Thoracic aorta (tissue), 2 donors: ENCODE measurements around the gene SLC6A11. TPM values are rescaled to one million over a fixed set of nuclear protein-coding genes. Genes with fewer than 3 reads are reported as not detected.

Source experiments
- ATAC-seq: fragments of 150-250 bp; one replicate; pipeline ENCODE4 v1.8.0; 2017; ENCODE audit warnings: low read depth; ENCODE audit not compliant: insufficient number of reproducible peaks, low FRiP score
- DNase-seq: peaks from one replicate; pipeline ENCODE4 v3.0.0-alpha.2; 2020; ENCODE audit warnings: low spot score
- H3K27ac ChIP-seq, 2 donors: fragments of 200-600 bp; sonication (generic); 1 replicate in 1 of 2; 2 replicates in 1 of 2; pipeline ENCODE4 v1.5.1; 2016; ENCODE audit warnings: mild to moderate bottlenecking in 2 of 2, moderate library complexity in 2 of 2
- H3K27me3 ChIP-seq: fragments of 200-600 bp; sonication (generic); replicated peaks from 2 replicates; pipeline ENCODE4 v1.6.0; 2016; ENCODE audit warnings: mild to moderate bottlenecking; ENCODE audit not compliant: insufficient read depth
- H3K36me3 ChIP-seq: fragments of 200-600 bp; sonication (generic); one replicate; pipeline ENCODE4 v1.5.1; 2016
- H3K4me1 ChIP-seq, 2 donors: fragments of 200-600 bp; sonication (generic); 1 replicate in 1 of 2; 2 replicates in 1 of 2; pipeline versions ENCODE4 v1.5.1 to v1.6.0; 2016; ENCODE audit warnings: low read depth in 2 of 2, mild to moderate bottlenecking in 1 of 2; ENCODE audit not compliant: control insufficient read depth in 1 of 2
- H3K4me3 ChIP-seq: fragments of 200-600 bp; sonication (generic); 2 replicates; pipeline ENCODE4 v1.5.1; 2016; ENCODE audit warnings: mild to moderate bottlenecking
- H3K9me3 ChIP-seq: fragments of 200-600 bp; sonication (generic); 2 replicates; pipeline ENCODE4 v1.5.1; 2016
- total RNA-seq, 2 donors: library from RNA; depleted of rRNA; stranded (reverse); fragments of >200 nt; gene quantifications; one replicate each; pipeline versions ENCODE4 v1.1.0 to v1.2.3, GENCODE V29; 2016
- TF ChIP-seq, protein P1 (sequence below): fragments of 200-600 bp; sonication (generic); IDR thresholded peaks from one replicate; pipeline ENCODE4 v1.5.1; 2019; ENCODE audit warnings: antibody characterized with exemption

SLC6A11 gene
- total RNA-seq, 2 donors from 2014 or later = not detected

DNA sequence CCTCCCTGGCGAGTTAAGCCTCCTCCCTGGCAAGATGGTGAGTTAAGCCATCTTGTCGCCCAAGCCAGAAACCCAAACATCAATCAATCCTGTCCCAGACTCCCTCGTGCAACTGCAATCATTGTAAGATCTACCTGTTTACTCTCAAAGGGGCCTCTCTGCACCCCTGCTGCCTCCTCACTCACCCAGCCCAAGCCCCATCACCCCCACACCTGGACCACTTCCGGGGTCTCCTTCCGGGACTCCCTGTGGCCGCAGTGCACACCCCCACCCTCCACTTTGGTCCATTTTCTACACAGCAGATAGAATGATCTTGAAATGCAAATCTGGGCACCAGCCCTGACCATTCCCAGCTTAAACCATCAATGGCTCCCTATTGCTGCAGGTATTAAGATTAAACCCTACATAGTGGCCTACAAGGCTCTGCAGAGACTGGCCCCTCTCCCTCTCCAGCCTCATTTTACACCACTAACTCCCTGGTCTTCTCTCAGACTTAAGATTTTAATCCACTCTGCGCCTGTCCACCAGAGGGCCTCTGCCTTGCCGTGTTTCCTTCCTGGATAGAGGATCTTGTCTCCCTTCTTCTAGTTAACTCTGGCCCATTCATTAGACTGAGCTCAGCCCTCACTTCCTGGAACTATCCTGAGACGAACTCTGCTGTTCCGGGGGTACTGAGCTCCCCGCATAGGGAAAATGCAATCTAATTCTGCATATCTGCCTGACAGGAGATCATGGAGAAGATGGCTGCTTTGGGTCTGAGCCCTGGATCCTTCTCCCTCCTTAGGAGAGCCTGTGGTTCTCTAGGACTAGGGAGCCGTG lies 134.7 kb downstream of the SLC6A11 start:
- ATAC-seq = no peak
- Histone ChIP-seq H3K27me3 (no peaks in the 10 kb centered on the region), H3K27ac (no peak overlapping the region), H3K4me1 (peaks cover 0 to 10% of the 10 kb centered on the region in 2 donors), H3K36me3 (no peaks in the 10 kb centered on the region), H3K9me3 (no peaks in the 10 kb centered on the region), H3K4me3 (no peak overlapping the region)
- TF ChIP-seq, protein P1, sequence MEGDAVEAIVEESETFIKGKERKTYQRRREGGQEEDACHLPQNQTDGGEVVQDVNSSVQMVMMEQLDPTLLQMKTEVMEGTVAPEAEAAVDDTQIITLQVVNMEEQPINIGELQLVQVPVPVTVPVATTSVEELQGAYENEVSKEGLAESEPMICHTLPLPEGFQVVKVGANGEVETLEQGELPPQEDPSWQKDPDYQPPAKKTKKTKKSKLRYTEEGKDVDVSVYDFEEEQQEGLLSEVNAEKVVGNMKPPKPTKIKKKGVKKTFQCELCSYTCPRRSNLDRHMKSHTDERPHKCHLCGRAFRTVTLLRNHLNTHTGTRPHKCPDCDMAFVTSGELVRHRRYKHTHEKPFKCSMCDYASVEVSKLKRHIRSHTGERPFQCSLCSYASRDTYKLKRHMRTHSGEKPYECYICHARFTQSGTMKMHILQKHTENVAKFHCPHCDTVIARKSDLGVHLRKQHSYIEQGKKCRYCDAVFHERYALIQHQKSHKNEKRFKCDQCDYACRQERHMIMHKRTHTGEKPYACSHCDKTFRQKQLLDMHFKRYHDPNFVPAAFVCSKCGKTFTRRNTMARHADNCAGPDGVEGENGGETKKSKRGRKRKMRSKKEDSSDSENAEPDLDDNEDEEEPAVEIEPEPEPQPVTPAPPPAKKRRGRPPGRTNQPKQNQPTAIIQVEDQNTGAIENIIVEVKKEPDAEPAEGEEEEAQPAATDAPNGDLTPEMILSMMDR = peak; percentile 41
- no peak for DNase-seq

DNA sequence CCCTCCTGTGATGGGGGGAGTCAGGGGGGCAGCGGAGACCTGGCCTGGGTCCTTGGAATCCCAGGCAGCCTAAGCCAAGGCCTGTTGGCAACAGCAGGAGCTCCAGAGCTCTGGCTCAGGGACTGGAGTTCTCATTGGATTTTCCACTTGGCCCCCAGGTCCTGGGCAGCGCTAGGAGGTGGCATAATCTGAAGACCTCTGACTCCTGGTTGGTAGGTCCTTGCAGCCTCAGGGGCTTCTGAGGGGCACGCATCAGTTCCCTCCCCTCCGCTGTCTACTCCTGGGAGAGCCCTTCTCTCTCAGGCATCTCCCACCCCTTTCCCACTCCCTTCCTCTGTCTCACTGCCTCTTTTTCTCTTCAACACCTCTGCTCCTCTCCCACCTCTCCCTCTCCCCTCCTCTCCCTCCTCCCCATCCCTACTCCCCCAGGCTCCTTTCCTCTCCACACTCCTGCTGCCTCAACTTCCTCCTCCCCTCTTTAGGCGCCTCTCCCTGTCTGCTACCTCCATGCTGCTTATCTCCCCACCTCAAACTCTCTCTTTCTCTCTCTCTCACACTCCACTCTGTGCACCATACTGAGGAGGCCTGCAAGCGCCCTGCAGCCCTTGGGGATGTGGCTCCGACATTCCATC lies 135.4 kb downstream of the SLC6A11 start:
- Histone ChIP-seq H3K9me3 (no peaks in the 10 kb centered on the region), H3K4me1 (peaks cover 0 to 14% of the 10 kb centered on the region in 2 donors), H3K27me3 (no peaks in the 10 kb centered on the region), H3K27ac (no peak overlapping the region), H3K36me3 (no peaks in the 10 kb centered on the region), H3K4me3 (no peak overlapping the region)
- ATAC-seq (no peak), DNase-seq (no peak)
- TF ChIP-seq, protein P1 = no peak

DNA sequence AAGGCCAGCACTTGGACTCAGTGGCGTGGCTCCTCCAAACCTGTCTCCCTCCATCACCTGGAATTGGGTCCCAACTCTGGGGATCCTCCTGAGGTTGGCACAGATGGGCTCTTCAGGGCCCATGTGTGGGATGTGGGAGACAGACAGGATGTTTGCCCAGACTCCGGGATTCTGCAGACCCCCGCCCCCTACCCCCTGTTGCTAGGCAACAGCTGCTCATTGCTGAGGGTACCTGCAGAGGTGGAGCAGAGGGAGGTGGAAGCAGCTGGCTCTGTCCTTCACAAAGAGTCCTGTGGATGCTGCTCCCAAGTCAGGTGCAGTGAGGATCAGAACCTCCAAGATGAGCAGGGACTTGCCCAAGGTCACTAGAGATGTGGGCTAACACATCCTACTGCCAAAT lies 136.5 kb downstream of the SLC6A11 start:
- H3K4me1 ChIP-seq = peaks cover 0 to 18% of the 10 kb centered on the region in 2 donors
- H3K9me3 ChIP-seq = no peaks in the 10 kb centered on the region
- TF ChIP-seq, protein P1 = no peak
- H3K4me3 ChIP-seq = no peak overlapping the region
- DNase-seq (no peak), ATAC-seq (no peak)
- no peaks in the 10 kb centered on the region for H3K36me3 ChIP-seq
- H3K27ac ChIP-seq = no peak overlapping the region
- H3K27me3 ChIP-seq = no peaks in the 10 kb centered on the region

DNA sequence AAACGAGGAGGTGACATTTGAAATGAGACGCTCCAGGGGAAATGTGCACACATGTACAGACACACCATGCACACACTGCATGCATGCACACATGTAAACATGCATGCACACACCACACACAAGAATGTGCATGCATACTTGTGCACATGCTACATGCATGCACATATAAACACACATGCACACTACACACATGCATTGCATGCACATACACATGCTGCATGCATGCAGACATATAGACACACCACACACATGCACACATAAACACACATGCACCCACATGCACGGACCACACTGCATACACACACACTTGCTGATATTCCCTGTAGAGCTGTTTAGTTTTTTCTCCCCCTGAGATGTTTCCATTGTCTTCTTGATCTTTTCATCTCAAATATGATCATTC lies 138.7 kb downstream of the SLC6A11 start:
- TF ChIP-seq, protein P1 = no peak
- Histone ChIP-seq H3K4me3 (no peak overlapping the region), H3K4me1 (peaks cover 0 to 18% of the 10 kb centered on the region in 2 donors), H3K9me3 (no peaks in the 10 kb centered on the region), H3K36me3 (no peaks in the 10 kb centered on the region), H3K27ac (no peak overlapping the region), H3K27me3 (no peaks in the 10 kb centered on the region)
- DNase-seq (no peak), ATAC-seq (no peak)

DNA sequence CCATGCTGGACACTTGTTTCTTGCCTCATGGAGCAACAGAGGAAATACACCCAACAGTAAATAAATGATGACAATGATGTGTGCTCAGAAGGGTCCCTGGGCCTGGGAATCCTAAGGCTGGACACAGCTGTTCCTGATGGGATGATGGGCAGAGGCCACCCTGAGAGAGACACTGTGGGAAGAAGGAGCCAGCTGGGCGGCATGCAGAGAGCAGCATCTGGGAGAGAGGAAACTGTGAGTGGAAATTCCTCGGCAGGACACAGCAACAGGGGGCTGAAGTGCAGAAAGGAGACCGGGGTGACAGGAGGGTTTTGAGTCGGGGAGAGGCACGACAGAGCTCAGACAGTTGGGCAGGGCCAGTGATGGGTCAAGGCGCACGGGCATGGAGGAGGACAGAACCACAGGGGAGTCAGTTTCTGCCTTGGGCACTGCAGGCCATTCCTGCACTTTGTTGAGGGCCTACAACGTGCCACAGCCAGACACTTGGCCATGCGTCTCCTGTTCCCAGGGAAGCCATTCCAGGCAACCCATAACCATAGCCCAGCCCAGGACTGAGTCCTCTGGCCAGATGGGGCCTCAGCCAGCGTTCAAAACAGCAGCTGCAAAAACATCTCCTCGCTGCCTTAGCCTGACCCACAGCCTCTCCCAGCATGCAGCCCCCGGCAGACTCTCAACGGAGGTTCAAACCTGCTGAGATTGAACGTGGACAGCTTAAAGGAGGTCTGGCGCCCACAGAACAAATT lies 139.9 kb downstream of the SLC6A11 start:
- Histone ChIP-seq H3K9me3 (no peaks in the 10 kb centered on the region), H3K4me3 (no peak overlapping the region), H3K4me1 (peaks cover 0 to 17% of the 10 kb centered on the region in 2 donors), H3K27ac (no peak overlapping the region), H3K27me3 (no peaks in the 10 kb centered on the region), H3K36me3 (no peaks in the 10 kb centered on the region)
- ATAC-seq = no peak
- TF ChIP-seq, protein P1 = no peak
- DNase-seq = no peak
